Stimulated activated CD8-positive, alpha-beta memory T cell treated with anti-CD3 and anti-CD28 coated beads, Interleukin-7, amount 100 ng/mL, for 48 hours (primary cell): ENCODE data around the gene DNM2.

Source experiments
- DNase-seq, 2 donors: peaks; one replicate each; pipeline ENCODE4 v3.0.0-alpha.2; 2020; ENCODE audit warnings: low read depth in 1 of 2; ENCODE audit errors: extremely low read depth in 1 of 2

The DNM2 gene

GRCh38 chr19:10688545-10689280 lies 29.2 kb upstream of the DNM2 start:
- no peak for DNase-seq

GRCh38 chr19:10690341-10690781 lies 27.5 kb upstream of the DNM2 start:
- no peak for DNase-seq

- no peak for DNase-seq
Observed at GRCh38 chr19:10691178-10691881, 26.5 kb upstream of the DNM2 start.

- DNase-seq, result no peak
Observed at GRCh38 chr19:10691883-10692282, 26.0 kb upstream of the DNM2 start.

- no peak for DNase-seq
Observed at GRCh38 chr19:10692673-10693264, 25.1 kb upstream of the DNM2 start.

- DNase-seq, result no peak
Observed at GRCh38 chr19:10694706-10695307, 23.1 kb upstream of the DNM2 start.

GRCh38 chr19:10695401-10696398 lies 22.2 kb upstream of the DNM2 start:
- DNase-seq, result peak; percentile 82 to 87

- DNase-seq, result peak in 1 of 2 donors; percentile 52
Observed at GRCh38 chr19:10699650-10700335, 18.1 kb upstream of the DNM2 start.

- peak in 1 of 2 donors; percentile 19 for DNase-seq
Observed at GRCh38 chr19:10701955-10702525, 15.8 kb upstream of the DNM2 start.

- no peak for DNase-seq
Observed at GRCh38 chr19:10706990-10707389, 10.9 kb upstream of the DNM2 start.

- DNase-seq, result no peak
Observed at GRCh38 chr19:10707440-10707839, 10.4 kb upstream of the DNM2 start.

- no peak for DNase-seq
Observed at GRCh38 chr19:10708291-10708690, 9.6 kb upstream of the DNM2 start.

- no peak for DNase-seq
Observed at GRCh38 chr19:10712045-10712444, 5.8 kb upstream of the DNM2 start.

GRCh38 chr19:10712754-10713153 lies 5.1 kb upstream of the DNM2 start:
- DNase-seq, result no peak

GRCh38 chr19:10713317-10713716 lies 4.6 kb upstream of the DNM2 start:
- DNase-seq, result no peak

GRCh38 chr19:10717054-10717355 lies 874 bp upstream of the DNM2 start:
- DNase-seq, result no peak

- peak in 1 of 2 donors; percentile 27 for DNase-seq
Observed at GRCh38 chr19:10718205-10719196, 622 bp downstream of the DNM2 start.

GRCh38 chr19:10719466-10719961 lies 1.6 kb downstream of the DNM2 start:
- no peak for DNase-seq
